Hindlimb muscle (tissue), 1 donor: ENCODE measurements around the gene ATP2C1. TPM values are rescaled to one million over a fixed set of nuclear protein-coding genes. Genes with fewer than 3 reads are reported as not detected.
"Not testable (repeated sequence)": the region's sequence is repeated elsewhere in the genome, so short reads cannot be mapped to it uniquely, and the experiment has no call there.

Experiments
- DNase-seq: peaks from one replicate; pipeline ENCODE4 v3.0.0-alpha.2; 2013
- polyA plus RNA-seq: library from polyadenylated mRNA; unstranded; fragments of 120-200 nt; gene quantifications from one replicate; pipeline ENCODE4 v1.2.1, GENCODE V29; 2013; ENCODE audit not compliant: insufficient read length

The ATP2C1 gene, protein sequence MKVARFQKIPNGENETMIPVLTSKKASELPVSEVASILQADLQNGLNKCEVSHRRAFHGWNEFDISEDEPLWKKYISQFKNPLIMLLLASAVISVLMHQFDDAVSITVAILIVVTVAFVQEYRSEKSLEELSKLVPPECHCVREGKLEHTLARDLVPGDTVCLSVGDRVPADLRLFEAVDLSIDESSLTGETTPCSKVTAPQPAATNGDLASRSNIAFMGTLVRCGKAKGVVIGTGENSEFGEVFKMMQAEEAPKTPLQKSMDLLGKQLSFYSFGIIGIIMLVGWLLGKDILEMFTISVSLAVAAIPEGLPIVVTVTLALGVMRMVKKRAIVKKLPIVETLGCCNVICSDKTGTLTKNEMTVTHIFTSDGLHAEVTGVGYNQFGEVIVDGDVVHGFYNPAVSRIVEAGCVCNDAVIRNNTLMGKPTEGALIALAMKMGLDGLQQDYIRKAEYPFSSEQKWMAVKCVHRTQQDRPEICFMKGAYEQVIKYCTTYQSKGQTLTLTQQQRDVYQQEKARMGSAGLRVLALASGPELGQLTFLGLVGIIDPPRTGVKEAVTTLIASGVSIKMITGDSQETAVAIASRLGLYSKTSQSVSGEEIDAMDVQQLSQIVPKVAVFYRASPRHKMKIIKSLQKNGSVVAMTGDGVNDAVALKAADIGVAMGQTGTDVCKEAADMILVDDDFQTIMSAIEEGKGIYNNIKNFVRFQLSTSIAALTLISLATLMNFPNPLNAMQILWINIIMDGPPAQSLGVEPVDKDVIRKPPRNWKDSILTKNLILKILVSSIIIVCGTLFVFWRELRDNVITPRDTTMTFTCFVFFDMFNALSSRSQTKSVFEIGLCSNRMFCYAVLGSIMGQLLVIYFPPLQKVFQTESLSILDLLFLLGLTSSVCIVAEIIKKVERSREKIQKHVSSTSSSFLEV
- 58.9 TPM for polyA plus RNA-seq

DNA sequence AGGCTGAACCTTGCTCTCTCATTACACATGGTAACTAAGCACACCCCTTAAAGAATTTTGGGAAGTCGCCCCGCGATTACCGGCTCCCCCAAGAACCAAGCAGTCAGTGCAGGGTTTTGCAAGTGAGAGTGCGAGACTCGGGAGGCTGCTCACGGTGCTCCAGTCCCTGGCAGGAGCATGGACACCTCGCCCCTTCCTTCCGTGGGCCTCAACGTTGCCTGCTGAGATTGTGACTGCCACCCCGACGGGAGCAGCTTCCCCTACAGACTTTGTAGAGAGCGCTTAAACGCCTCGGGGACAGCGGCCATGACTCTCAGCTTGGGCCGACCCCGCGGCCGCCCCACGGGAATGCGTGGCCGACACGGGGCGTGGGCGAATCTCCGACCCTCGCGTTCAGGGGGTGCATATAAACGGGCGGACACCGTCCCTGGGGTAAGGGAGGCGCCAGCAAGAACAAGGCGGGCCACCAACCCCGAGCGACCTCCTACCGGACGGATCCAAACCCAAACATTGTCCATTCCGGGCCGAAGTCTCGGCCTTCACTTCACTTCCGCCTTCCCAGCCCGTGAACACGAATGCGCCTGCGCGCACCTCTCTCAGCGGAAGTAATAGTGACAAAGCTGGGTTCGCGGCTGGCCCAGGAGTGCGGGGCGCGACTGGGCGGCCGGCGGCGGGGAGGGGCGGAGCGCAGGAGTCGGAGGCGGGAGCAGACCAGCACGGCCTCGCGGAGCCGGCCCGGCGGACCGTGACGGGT lies at the start of gene ATP2C1:
TSS of gene ATP2C1 (plus strand) at position 709 of the 754 bp plus-strand sequence. CDS start 686 bp downstream, outside the sequence.
- DNase-seq = peak; percentile 97

DNA sequence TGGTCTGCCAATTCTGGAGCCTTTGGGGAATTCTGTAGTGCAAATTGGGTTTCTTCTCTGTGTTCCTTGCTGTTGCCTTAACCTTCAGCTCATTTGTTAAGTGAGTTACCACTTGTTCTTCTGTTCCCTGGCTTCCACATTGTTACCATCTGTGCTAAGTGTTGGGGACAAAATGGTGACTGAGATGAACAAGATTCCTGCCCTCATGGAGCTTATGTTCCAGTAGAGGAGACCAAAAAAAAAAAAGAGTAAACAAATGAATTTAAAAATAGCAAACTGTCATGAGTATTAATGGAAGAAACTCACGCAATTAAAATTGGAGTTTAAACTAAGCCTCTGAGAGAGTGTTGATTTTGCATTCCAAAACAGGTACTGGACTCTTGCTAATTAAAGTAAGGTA lies 49.4 kb upstream of the ATP2C1 start:
- DNase-seq = no peak

DNA sequence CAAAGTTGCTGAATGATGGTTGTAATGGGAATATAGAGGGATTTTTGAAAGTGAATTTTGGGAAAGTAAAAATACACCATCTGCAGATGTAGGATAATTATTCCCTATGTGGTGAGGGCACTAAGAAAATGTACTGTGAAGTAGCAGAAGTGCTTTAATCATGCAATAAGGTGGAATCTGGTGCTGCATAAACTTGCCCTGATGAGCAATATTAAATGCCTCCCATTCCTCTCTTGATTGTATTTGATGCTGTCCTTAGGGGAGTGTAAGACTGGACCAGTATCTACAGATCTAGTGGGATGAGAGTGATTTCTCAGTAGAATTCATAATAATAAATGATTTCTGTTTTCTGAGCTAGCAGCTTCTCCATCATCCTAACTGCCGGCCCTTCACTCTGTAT lies 47.7 kb upstream of the ATP2C1 start:
- no peak for DNase-seq

DNA sequence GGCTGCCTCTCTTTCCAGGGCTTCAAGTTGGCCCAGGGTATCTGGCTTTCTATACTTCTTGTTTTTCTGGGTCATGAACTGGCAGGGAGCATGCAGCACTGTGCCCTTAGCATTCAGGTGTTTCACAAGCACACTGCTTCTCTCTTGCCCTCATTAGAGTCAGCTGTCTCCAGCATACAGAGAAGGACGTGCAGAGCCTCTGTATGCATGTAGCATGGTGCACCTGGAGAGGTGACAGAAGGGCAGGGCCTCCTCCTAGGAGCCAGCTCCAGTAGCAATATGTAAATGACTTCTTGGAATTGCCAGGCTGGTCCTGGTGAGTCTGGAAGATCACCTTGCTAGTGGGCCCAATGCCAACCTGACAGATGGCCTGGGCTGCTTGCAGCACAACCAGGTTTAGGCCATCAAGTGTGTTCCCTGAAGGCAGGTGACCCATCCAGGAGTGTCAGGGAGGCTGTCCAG lies 44.8 kb upstream of the ATP2C1 start:
- no peak for DNase-seq

DNA sequence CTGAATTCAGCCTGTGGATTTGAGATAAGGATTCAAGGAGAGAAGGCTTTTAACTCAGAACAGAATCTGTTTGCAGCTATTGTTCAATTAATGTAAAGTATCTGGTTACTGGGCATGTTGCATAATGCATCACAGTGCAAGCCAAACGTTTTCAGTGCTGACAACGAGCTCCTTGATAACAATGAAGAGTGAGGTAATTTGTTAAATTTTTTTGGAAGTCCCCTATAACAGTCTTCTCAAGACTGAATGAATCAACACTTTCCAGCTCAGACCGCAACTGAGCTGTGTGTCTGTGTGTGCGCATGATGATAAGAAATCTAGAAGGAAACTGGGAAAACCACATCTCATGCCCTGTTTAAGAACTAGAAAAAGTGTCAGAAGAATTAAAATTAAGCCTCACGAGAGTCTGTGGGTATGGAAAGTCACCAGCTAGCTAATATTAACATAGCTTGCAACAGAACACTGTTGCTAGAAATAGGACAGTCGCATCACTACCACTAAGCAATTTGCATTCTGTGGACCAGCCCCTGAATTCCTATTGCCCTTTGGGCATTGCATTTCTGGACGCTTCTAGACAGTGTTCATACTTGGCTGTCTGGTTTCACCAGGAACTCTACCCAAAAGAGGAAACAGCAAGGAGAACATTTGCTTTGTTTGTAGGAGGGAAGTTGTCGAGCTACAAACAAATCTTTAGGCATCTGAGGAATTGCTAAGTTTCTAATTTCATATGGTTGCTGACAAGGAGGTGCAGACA lies 43.7 kb upstream of the ATP2C1 start:
- no peak for DNase-seq

DNA sequence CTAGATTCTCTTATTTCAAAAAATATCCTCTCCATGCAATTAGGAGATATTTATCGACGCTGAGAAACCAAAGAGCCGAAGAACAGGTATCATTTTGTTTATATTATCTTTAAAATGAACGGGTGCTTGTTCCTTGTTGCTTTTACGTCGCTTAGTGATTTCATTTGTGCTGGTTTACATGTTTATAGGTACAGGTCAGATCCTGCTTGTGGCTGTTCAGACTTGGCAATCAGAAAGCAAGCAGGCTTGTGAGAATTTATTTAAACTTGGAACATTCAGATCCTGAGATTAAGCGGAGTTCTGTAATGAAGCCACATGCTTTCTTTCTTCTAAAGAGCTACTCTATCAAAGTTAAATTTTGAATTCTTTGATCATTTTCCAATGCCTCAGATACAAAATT lies 43.0 kb upstream of the ATP2C1 start:
- DNase-seq = no peak

DNA sequence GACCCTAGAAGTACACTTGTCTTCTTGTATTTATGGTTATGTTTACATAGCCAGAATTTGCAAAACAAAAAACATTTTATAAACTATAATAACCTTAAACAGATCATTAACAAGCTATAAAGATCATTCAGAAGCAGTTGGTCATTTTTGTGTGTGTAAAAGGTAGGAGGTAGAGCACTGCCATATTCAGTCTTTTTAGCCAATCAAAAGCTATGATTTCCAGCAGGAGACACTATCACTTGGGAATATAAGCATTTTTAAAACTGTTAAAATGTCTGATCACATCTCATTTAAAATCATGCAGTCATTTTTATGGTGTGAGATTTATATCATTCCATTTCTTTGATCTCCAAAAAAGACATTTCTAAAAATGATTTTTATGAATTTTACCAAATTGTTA lies 42.6 kb upstream of the ATP2C1 start:
- DNase-seq = no peak

DNA sequence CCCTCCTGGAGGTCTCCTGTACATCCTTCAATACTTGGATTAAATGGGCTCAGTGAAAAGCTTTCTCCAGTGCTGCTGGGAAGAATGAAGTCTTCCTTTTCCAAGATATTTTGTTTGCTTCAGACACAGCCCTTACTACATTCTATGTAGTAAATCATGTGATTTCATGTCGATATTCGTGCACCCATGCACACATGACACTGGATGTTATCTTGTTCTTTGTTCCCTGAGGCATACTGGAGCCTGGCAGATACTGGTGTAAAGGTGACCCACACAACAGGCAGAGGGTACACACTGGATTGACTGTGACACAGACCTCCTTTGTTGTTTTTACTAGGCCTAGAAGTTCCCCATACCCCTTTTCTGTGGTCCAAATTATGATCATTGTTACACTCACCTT lies 40.3 kb upstream of the ATP2C1 start:
- DNase-seq = no peak

DNA sequence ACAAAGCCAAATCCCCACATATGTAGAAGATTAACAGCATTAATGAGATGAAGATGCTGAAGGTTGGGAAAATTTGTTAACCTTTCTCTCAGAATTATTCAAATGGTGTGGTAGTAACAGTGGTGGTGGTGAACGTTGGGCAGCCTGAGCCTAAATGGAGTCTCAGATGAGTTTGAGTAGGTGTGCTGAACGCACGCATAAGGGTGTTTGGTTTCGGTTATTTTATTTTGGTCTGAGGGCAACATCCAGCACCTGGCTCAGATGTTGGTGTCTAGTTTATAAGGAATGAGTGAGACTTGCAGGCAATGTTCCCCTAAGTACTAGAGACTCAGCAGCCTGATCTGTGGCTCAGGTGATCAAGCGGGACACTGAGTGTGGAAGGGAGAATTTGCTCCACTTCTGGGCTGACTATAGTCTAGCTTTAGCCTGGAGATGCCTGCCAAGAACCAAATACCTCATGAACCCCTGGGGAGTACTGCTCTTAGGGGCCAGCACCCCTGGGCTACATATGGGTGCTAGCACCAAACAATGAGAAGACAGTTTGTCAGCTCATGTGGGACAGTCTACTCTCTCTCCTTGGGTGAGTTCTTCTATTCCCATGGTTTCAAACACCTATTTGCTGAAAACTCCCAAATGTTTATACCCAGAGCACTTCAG lies 39.5 kb upstream of the ATP2C1 start:
- no peak for DNase-seq

DNA sequence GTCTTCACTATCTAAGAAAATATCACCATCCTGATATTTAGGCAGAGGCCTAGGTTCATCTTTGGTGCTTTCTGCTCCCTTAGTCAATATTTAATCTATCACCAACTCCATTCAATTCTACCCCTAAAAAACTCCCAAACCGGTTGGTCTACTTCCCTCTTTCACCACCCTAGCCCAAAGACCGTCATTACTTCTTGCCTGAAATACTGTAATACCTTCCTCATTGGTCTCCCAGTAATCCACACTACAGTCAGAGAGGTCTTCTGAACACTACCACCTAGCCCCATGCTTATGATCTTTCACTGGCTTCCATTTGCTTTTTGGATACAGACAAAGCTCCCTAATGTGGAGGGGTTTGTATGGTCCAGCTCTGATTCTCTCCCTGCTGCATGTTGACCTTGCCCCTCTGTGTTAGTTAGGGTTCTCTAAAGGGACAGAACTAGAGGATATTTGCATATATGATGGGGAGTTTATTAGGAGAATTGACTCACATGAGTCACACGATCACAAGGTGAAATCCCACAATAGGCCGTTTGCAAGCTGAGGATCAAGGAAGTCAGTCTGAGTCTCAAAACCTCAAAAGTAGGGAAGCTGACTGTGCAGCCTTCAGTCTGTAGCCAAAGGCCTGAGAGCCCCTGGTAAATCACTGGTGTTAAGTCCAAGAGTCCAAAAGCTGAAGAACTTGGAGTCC lies 36.4 kb upstream of the ATP2C1 start:
- DNase-seq = no peak

DNA sequence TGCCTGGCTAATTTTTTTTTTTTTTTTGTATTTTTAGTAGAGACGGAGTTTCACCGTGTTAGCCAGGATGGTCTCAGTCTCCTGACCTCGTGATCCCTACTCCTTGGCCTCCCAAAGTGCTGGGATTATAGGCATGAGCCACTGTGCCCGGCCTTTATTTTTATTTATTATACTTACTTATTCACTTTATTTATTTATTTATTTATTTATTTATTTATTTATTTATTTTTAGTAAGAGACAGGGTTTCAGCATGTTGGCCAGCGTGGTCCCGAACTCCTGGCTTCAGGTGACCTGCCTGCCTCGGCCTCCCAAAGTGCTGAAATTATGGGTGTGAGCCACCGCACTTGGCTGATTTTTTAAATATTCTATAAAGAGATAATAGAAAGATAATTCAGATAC lies 31.8 kb upstream of the ATP2C1 start:
- DNase-seq = not testable (repeated sequence)

DNA sequence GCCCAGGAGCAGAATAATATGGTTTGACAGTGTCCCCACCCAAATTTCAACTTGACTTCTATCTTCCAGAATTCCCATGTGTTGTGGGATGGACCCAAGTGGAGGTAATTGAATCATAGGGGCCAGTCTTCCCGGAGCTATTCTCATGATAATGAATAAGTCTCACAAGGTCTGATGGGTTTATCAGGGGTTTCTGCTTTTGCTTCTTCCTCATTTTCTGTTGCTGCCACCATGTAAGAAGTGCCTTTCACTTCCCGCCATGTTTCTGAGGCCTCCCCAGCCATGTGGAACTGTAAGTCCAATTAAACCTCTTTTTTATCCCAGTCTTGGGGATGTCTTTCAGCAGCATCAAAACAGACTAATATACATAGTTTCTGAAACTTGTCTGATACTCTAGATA lies 28.4 kb upstream of the ATP2C1 start:
- DNase-seq = no peak

DNA sequence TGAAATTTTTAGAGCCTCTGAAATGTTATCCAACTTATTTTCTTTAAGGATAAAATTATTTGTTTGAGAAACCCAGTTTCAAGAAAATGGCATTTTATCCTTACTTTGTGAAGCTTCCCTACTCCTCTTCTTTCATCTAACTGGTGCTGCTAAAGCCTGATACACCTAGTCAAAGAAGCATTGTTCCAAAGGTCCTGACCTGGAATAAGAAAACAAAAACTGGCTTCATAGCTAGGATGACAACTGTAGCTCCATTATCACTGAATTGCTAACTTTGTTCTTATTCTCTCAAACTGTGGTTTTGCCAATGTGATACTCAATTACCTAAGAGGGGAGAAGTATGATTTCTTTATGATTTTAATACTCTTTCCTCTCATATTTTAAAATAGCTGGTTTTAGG lies 27.6 kb upstream of the ATP2C1 start:
- no peak for DNase-seq

DNA sequence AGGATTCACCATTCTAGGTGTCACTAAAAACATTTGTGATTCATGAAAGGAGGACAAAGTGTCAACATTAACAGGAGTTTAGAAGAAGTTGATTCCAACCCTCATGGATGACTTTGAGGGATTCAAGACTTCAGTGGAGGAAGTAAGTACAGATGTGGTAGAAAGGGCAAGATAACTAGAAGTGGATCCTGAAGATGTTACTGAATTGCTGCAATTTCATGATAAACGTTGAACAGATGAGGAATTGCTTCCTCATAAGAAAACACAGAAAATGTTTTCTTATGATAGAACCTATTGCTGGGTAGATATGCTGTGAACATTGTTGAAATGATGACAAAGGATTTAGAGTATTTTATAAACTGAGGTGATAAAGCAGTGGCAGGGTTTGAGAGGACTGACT lies 23.5 kb upstream of the ATP2C1 start:
- DNase-seq = no peak

DNA sequence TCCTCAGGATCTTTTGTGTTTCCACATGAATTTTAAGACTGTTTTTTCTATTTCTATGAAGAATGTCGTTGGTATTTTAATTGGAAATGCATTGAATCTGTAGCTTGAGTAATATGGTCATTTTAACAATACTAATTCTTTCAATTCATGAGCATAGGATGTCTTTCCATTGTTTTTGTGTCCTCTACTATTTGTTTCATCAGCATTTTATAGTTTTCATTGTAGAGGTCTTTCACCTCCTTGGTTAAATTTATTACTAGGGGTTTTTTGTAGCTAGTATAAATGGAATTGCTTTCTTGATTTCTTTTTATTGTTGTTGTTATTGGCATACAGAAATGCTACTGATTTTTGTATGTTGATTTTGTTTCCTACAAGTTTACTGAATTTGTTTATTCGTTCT lies 17.3 kb upstream of the ATP2C1 start:
- no peak for DNase-seq

DNA sequence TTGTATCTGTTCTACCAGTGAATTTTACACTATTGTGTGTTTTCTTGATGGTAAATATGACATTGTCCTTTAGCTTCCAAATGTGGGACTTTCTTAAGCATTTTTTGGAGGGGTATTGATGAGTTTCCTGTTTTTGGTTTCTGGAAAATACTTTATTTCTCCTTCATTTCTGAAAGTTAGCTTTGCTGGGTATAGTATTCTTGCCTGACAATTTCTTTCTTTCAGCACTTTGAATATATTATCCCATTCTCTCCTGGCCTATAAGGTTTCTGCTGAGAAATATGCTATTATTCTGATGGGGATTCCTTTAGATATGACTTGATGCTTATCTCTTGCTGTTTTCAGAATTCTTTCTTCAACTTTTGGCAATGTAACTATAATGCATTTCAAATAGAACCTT lies 15.4 kb upstream of the ATP2C1 start:
- no peak for DNase-seq

DNA sequence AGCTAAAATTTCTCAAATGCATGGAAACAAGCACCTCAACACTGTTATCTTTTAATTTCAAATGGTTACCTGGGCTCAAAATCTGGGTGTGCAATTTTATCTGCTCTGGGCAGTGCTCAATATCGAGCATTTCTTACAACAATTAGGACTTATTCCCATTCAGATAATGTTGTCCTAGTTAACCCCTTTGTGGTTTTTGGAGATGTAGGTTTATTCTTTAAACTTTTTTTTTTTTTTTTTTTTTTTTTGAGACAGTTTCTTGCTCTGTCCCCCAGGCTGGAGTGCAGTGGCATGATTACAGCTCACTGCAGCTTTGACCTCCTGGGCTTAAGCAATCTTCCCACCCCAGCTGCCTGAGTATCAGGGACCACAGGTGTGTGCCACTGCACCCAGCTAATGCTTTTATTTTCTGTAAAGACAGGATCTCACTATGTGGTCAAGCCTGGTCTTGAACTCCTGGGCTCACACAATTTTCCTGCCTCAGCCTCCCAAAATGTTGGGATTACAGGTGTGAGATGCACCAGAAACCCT lies 4.4 kb upstream of the ATP2C1 start:
- no peak for DNase-seq

DNA sequence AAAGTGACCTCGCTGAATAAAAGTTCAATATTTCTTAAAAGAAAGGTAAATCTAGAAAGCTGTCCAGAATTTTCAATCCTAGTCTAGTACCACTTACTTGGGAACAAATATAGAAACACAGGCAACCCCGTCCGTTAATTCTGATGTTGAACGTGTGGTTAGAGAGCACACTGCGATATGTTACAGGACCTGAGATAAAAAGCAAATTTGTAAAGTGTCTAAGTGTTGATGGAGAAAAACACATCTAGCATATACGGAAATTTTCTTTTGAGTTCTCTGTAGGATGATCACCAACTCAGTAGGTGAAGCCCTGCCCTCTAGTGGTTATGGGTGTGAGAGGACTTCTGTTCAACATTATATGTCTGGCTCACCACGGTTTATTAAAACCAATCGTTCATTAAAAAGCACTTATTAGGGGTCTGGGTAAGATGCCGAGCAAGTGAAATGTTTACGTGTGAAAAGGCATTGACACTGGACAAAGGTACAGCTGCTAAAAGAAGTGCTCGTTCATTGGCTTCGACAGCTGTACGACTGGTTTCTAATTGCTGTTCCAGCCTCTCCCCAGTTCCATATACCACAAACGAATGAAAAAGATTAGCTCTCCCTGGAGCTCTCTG lies 1.0 kb upstream of the ATP2C1 start:
- DNase-seq = peak; percentile 85

DNA sequence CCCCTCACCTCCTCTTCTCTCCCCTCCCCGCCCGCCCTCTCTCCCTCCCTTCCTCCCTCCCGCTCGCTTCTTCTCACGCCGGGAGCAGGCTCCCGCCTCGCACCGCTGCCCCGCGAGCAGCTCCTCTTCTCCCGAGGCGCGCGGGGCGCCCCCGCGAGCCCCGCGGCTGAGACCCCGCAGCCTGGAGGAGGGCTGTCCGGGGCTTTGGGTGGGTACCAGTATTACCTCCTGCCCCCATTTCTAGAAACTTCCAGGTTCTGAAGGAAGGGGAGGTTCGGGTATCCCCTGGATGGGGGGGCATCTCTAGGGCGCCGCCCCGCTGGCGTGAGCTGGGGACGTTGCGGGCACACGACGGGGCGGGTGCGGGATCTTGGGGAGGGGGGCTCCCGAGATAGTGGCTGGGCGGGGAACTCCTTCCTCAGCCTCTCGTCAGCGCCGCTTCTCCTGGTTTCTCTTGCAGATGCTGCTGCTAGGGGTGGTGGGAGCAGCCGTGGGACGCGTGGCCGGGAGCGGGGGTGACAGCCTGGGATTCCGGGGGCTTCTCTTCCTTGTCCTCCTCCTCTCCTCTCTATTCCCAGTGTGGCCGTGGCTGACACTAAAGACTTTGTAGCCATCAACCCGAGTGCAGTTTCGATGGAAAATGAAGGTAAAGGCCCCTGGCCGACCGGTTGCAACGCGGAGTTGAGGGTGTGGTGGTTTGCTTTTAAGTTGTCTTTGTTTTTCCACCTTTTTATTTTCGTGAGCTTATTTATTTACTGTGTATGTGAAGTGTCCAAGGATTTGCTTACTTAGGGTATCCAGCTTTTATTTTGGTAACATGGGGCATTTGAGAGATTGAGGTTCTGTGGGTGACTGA lies 474 bp downstream of the ATP2C1 start:
- DNase-seq = peak; percentile 55
